Natural killer cell (primary cell): ENCODE results near the gene CA14. TPM values are rescaled to one million over a fixed set of nuclear protein-coding genes. Genes with fewer than 3 reads are reported as not detected.

Experiments used
- ATAC-seq, 3 donors: fragments of 150-1000 bp in 2 of 3; fragments of 200-7000 bp in 1 of 3; cut with Tn5 transposase; 1 replicate in 1 of 3; 2 replicates in 2 of 3; pipeline ENCODE4 v1.10.0; 2021; ENCODE audit warnings: mild to moderate bottlenecking in 2 of 3, moderate library complexity in 2 of 3
- DNase-seq, 2 donors: peaks; one replicate each; pipeline versions ENCODE4 v3.0.0 to v3.0.0-alpha.2; 2013 to 2021; ENCODE audit warnings: mixed read lengths in 1 of 2
- H3K27ac ChIP-seq: one replicate; pipeline ENCODE4 v1.5.1; 2013; ENCODE audit warnings: mild to moderate bottlenecking, low read length
- H3K27me3 ChIP-seq: one replicate; pipeline ENCODE4 v1.6.1; 2013; ENCODE audit warnings: low read length; ENCODE audit not compliant: control insufficient read depth, insufficient read depth
- H3K36me3 ChIP-seq: one replicate; pipeline ENCODE4 v1.6.1; 2013; ENCODE audit warnings: low read length; ENCODE audit not compliant: control insufficient read depth, insufficient read depth
- H3K4me1 ChIP-seq: one replicate; pipeline ENCODE4 v1.6.1; 2013; ENCODE audit warnings: low read length; ENCODE audit not compliant: control insufficient read depth, insufficient read depth
- H3K4me3 ChIP-seq: one replicate; pipeline ENCODE4 v1.5.1; 2013; ENCODE audit warnings: low read length
- H3K9me3 ChIP-seq: one replicate; pipeline ENCODE4 v1.6.1; 2013; ENCODE audit warnings: low read length; ENCODE audit not compliant: control insufficient read depth, insufficient read depth
- H3K27ac Mint-ChIP-seq, 2 donors: one replicate each; pipeline ENCODE4 v1.8.0; 2022; ENCODE audit warnings: mild to moderate bottlenecking in 2 of 2, mixed read lengths in 2 of 2, moderate library complexity in 1 of 2
- H3K27me3 Mint-ChIP-seq, 2 donors: one replicate each; pipeline ENCODE4 v1.8.0; 2022; ENCODE audit warnings: low read depth in 2 of 2, mixed read lengths in 2 of 2
- H3K36me3 Mint-ChIP-seq: one replicate; pipeline ENCODE4 v1.8.0; 2022; ENCODE audit warnings: mixed read lengths
- H3K4me1 Mint-ChIP-seq, 2 donors: one replicate each; pipeline ENCODE4 v1.8.0; 2022; ENCODE audit warnings: mixed read lengths in 2 of 2
- H3K4me3 Mint-ChIP-seq: one replicate; pipeline ENCODE4 v1.8.0; 2022; ENCODE audit warnings: mild to moderate bottlenecking, moderate library complexity, mixed read lengths
- H3K9me3 Mint-ChIP-seq, 2 donors: one replicate each; pipeline ENCODE4 v1.8.0; 2022; ENCODE audit warnings: mixed read lengths in 2 of 2
- CTCF ChIP-seq: fragments of 200-600 bp; IDR thresholded peaks from one replicate; pipeline ENCODE4 v1.8.0; 2022; ENCODE audit warnings: antibody characterized with exemption
- WGBS: methylation state at CpG from one replicate; pipeline ENCODE4 v1.1.7; 2013; ENCODE audit warnings: missing lambda C conversion rate; ENCODE audit not compliant: insufficient coverage; 5-methylcytosine and 5-hydroxymethylcytosine counted together
- intact Hi-C: fragments of 100-400 bp; cut with micrococcal nuclease; formaldehyde crosslinking; loops from one replicate; pipeline ENCODE4 v1.14.2; 2022
- total RNA-seq, 4 donors: library from RNA; stranded (reverse); fragments of 120-200 nt in 1 of 4; gene quantifications; one replicate each; pipeline versions ENCODE4 v1.2.3 to v1.2.4, GENCODE V29; 2013 to 2022

CA14 gene
- total RNA-seq, 3 donors from 2014 or later (not counting 1 experiment from before 2014, with no cell fraction given): not detected

- peaks cover 12 to 13% of the 10 kb centered on the region in 2 donors for H3K4me1 Mint-ChIP-seq
- Histone ChIP-seq H3K9me3 (no peaks in the 10 kb centered on the region), H3K4me1 (peaks cover 13% of the 10 kb centered on the region), H3K27me3 (peaks cover 36% of the 10 kb centered on the region), H3K4me3 (no peak overlapping the region), H3K36me3 (no peaks in the 10 kb centered on the region), H3K27ac (no peak overlapping the region)
- intact Hi-C loops: loop anchor here (5.0 to 10.0 kb wide), 3 partner anchors 66 to 741 kb away; partner anchors contain the start of genes ENSA and PRPF3
- no peaks in the 10 kb centered on the region for H3K9me3 Mint-ChIP-seq
- 21% methylated on average over 14 of the region's 14 CpGs for WGBS
- ATAC-seq (no peak), DNase-seq (no peak)
- H3K27me3 Mint-ChIP-seq: peaks cover 32 to 34% of the 10 kb centered on the region in 2 donors
- no peak for TF ChIP-seq CTCF
- no peak overlapping the region for H3K27ac Mint-ChIP-seq
- H3K4me3 Mint-ChIP-seq: no peak overlapping the region
- H3K36me3 Mint-ChIP-seq: no peaks in the 10 kb centered on the region
These were observed 826 bp upstream of the CA14 start for GRCh38 chr1:150256554-150257341.

GRCh38 chr1:150259217-150259616 lies 1.6 kb downstream of the CA14 start:
- Mint-ChIP-seq H3K36me3 (no peaks in the 10 kb centered on the region), H3K27ac (no peak overlapping the region), H3K4me3 (no peak overlapping the region), H3K27me3 (peaks cover 32 to 34% of the 10 kb centered on the region in 2 donors), H3K4me1 (peaks cover 12 to 13% of the 10 kb centered on the region in 2 donors), H3K9me3 (no peaks in the 10 kb centered on the region)
- peaks cover 36% of the 10 kb centered on the region for H3K27me3 ChIP-seq
- peaks cover 13% of the 10 kb centered on the region for H3K4me1 ChIP-seq
- no peaks in the 10 kb centered on the region for H3K9me3 ChIP-seq
- ATAC-seq (no peak), DNase-seq (no peak)
- H3K4me3 ChIP-seq: no peak overlapping the region
- no peak overlapping the region for H3K27ac ChIP-seq
- 75% methylated on average over 4 of the region's 4 CpGs for WGBS
- H3K36me3 ChIP-seq: no peaks in the 10 kb centered on the region
- no peak for TF ChIP-seq CTCF
- intact Hi-C loops: loop anchor here (5.0 to 10.0 kb wide), 3 partner anchors 63 to 738 kb away; partner anchors contain the start of genes ENSA and PRPF3

- Histone ChIP-seq H3K9me3 (no peaks in the 10 kb centered on the region), H3K36me3 (peaks cover 6% of the 10 kb centered on the region), H3K4me1 (peaks cover 13% of the 10 kb centered on the region), H3K27ac (no peak overlapping the region), H3K27me3 (peaks cover 36% of the 10 kb centered on the region), H3K4me3 (no peak overlapping the region)
- TF ChIP-seq CTCF: no peak
- H3K9me3 Mint-ChIP-seq: no peaks in the 10 kb centered on the region
- no peaks in the 10 kb centered on the region for H3K36me3 Mint-ChIP-seq
- no peak overlapping the region for H3K27ac Mint-ChIP-seq
- H3K4me3 Mint-ChIP-seq: no peak overlapping the region
- peaks cover 32 to 34% of the 10 kb centered on the region in 2 donors for H3K27me3 Mint-ChIP-seq
- no peak for ATAC-seq
- 61% methylated on average over 9 of the region's 11 CpGs for WGBS
- DNase-seq: no peak
- peaks cover 12 to 13% of the 10 kb centered on the region in 2 donors for H3K4me1 Mint-ChIP-seq
- intact Hi-C loops: loop anchor here (5.0 to 10.0 kb wide), 3 partner anchors 62 to 737 kb away; partner anchors contain the start of genes ENSA and PRPF3
These were observed 2.4 kb downstream of the CA14 start for GRCh38 chr1:150259758-150260669.
